GM12892 (cell line): Measurements from ENCODE around the gene TSPAN14.

Experiments used
- POLR2A ChIP-seq: IDR thresholded peaks from 2 replicates; pipeline ENCODE4 v1.6.1; 2011; ENCODE audit warnings: low read depth, low read length, control low read depth
- POLR2AphosphoS5 ChIP-seq: IDR thresholded peaks from 2 replicates; pipeline ENCODE4 v1.6.1; 2011; ENCODE audit warnings: low read depth, low read length, control low read depth
- TAF1 ChIP-seq: IDR thresholded peaks from 2 replicates; pipeline ENCODE4 v1.6.1; 2011; ENCODE audit warnings: low read depth, mild to moderate bottlenecking, control low read depth, low read length, borderline replicate concordance

DNA sequence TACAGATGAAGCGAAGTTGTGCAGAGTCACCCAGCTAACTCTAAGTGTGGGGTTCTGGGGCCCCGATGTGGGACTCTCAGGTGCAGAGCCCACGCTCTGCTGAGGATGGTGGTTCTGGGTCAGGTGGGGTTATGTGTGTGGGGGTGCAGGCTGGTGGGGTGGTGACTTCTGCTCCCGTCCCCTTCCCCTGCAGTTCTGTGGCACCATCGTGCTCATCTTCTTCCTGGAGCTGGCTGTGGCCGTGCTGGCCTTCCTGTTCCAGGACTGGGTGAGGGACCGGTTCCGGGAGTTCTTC, 54.9 kb downstream of the TSPAN14 start:
- TF ChIP-seq TAF1 (no peak), POLR2A (no peak), POLR2AphosphoS5 (no peak)
